ENCODE measurements around the gene SUV39H1.

DNA sequence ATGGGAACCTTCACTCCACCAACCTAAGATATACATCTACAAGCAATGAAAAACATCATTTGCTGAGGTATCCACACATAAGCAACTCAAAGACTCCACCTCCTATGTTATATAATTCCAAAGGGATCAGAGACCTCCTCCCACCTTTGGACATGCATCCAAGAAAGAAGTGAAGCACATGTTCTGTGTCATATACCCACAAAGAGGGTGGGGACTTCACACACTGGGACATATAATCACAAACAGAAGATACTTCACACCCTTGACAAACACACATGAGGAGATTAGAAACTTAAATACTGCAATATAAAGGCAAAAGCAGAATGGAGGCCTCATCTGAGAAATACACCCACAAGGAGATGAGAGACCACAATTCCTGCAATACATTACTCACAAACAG is 25.4 kb downstream of the SUV39H1 start:
- TF ChIP-seq, protein P1, sequence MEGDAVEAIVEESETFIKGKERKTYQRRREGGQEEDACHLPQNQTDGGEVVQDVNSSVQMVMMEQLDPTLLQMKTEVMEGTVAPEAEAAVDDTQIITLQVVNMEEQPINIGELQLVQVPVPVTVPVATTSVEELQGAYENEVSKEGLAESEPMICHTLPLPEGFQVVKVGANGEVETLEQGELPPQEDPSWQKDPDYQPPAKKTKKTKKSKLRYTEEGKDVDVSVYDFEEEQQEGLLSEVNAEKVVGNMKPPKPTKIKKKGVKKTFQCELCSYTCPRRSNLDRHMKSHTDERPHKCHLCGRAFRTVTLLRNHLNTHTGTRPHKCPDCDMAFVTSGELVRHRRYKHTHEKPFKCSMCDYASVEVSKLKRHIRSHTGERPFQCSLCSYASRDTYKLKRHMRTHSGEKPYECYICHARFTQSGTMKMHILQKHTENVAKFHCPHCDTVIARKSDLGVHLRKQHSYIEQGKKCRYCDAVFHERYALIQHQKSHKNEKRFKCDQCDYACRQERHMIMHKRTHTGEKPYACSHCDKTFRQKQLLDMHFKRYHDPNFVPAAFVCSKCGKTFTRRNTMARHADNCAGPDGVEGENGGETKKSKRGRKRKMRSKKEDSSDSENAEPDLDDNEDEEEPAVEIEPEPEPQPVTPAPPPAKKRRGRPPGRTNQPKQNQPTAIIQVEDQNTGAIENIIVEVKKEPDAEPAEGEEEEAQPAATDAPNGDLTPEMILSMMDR (CRISPR knock-in tag; IDR thresholded peaks at IDR 0.05), result no peak
- TF ChIP-seq PRPF4 (IDR thresholded peaks at IDR 0.05; ENCODE audit: low read depth, low read length, poor library complexity, severe bottlenecking) (no peak), POLR2A (IDR thresholded peaks at IDR 0.05; ENCODE audit: insufficient read depth in 1 of 2, low read depth in 2 of 2, low read length in 2 of 2) (no peak), ZNF337 (CRISPR knock-in tag; IDR thresholded peaks at IDR 0.05; ENCODE audit: borderline replicate concordance, low read depth) (no peak), ZNF331 (CRISPR knock-in tag; IDR thresholded peaks at IDR 0.05) (no peak), ZNF335 (CRISPR knock-in tag; IDR thresholded peaks at IDR 0.05) (no peak), ZBTB7A (CRISPR knock-in tag; IDR thresholded peaks at IDR 0.05) (no peak), EZH2 (conservative IDR thresholded peaks at IDR 0.05; ENCODE audit: low read depth, low read length) (no peak), HNRNPL (IDR thresholded peaks at IDR 0.05; ENCODE audit: low read depth, low read length) (no peak), ZNF333 (CRISPR knock-in tag; IDR thresholded peaks at IDR 0.05; ENCODE audit: borderline replicate concordance) (no peak), YY1 (IDR thresholded peaks at IDR 0.05; ENCODE audit: insufficient read depth, insufficient replicate concordance, low read depth, low read length) (no peak)
